GM12878 (cell line): ENCODE results near the gene DSE. TPM values are rescaled to one million over a fixed set of nuclear protein-coding genes. Genes with fewer than 3 reads are reported as not detected.

ENCODE experiments used
- ATAC-seq: fragments of 200-7000 bp; cut with Tn5 transposase; 3 replicates; pipeline ENCODE4 v1.9.1; 2020; ENCODE audit warnings: mild to moderate bottlenecking, moderate library complexity
- BruUV-seq: library from RNA; stranded (reverse); fragments of 400-500 nt; replicated peaks from 2 replicates; lab custom pipeline; 2021; lab: Mats Ljungman, UMichigan
- CTCF ChIA-PET: fragments of 300-600 bp; sonication (Branson Sonifier 250); formaldehyde crosslinking; extraction: SDS; loops from one replicate; lab custom pipeline; 2021; ENCODE audit warnings: inconsistent platforms; lab: Yijun Ruan, JAX
- POLR2A ChIA-PET: fragments of 350-600 bp; formaldehyde crosslinking; extraction: SDS; loops from one replicate; lab custom pipeline; 2021; ENCODE audit warnings: inconsistent platforms; lab: Charles Lee
- RAD21 ChIA-PET: fragments of 300-600 bp; sonication (Branson Sonifier 250); formaldehyde crosslinking; loops from one replicate; lab custom pipeline; 2023; ENCODE audit warnings: antibody characterized with exemption; ENCODE audit not compliant: unreplicated experiment; lab: Charles Lee
- SMC1A ChIA-PET: fragments of 300-600 bp; sonication (Branson Sonifier 250); formaldehyde crosslinking; loops from one replicate; lab custom pipeline; 2023; ENCODE audit not compliant: unreplicated experiment, uncharacterized antibody; lab: Charles Lee
- DNase-seq: peaks from one replicate; pipeline ENCODE4 v3.0.0-alpha.2; 2011; ENCODE audit warnings: low read depth, low spot score
- FAIRE-seq: peaks from 3 replicates; lab custom pipeline; 2011; peaks lifted over from hg19 to GRCh38; lab: Jason Lieb, UNC
- H2AFZ ChIP-seq: 2 replicates; pipeline ENCODE4 v1.6.0; 2011; ENCODE audit warnings: low read depth, low read length, control low read depth; ENCODE audit not compliant: control insufficient read depth
- H3K27ac ChIP-seq: 2 replicates; pipeline ENCODE4 v1.5.1; 2011; ENCODE audit warnings: control low read depth; ENCODE audit not compliant: control insufficient read depth, insufficient read depth
- H3K27me3 ChIP-seq, 2 experiments: replicated peaks in 1 of 2; 2 replicates each; pipeline versions ENCODE4 v1.6.0 to v1.6.1; 2011; ENCODE audit warnings: low read length in 1 of 2; ENCODE audit not compliant: control insufficient read depth in 2 of 2, insufficient read depth in 2 of 2
- H3K36me3 ChIP-seq, 2 experiments: 2 replicates each; pipeline ENCODE4 v1.5.1; 2011; ENCODE audit warnings: low read length in 1 of 2; ENCODE audit not compliant: control insufficient read depth in 2 of 2, insufficient read depth in 2 of 2
- H3K4me1 ChIP-seq: 2 replicates; pipeline ENCODE4 v1.6.1; 2011; ENCODE audit warnings: mild to moderate bottlenecking, low read length, moderate library complexity, mixed read lengths; ENCODE audit not compliant: control insufficient read depth, insufficient read depth
- H3K4me2 ChIP-seq: 2 replicates; pipeline ENCODE4 v1.6.0; 2011; ENCODE audit warnings: control low read depth; ENCODE audit not compliant: control insufficient read depth, insufficient read depth
- H3K4me3 ChIP-seq: fragments of 200-600 bp; sonication (generic); 2 replicates; pipeline ENCODE4 v1.5.1; 2016
- H3K79me2 ChIP-seq: 2 replicates; pipeline ENCODE4 v1.6.0; 2011; ENCODE audit warnings: low read length; ENCODE audit not compliant: control insufficient read depth, insufficient read depth
- H3K9ac ChIP-seq: 2 replicates; pipeline ENCODE4 v1.8.0; 2011; ENCODE audit warnings: low read length, control low read depth, mixed read lengths; ENCODE audit not compliant: control insufficient read depth, insufficient read depth
- H3K9me3 ChIP-seq: replicated peaks from 3 replicates; pipeline ENCODE4 v1.5.1; 2011; ENCODE audit warnings: mild to moderate bottlenecking, low read length; ENCODE audit not compliant: control insufficient read depth, insufficient read depth
- H4K20me1 ChIP-seq: 2 replicates; pipeline ENCODE4 v1.6.0; 2011; ENCODE audit not compliant: control insufficient read depth, insufficient read depth
- ATF7 ChIP-seq: fragments of 450-650 bp; IDR thresholded peaks from 2 replicates; pipeline ENCODE4 v1.6.1; 2016; ENCODE audit warnings: low read depth, mild to moderate bottlenecking
- BCLAF1 ChIP-seq: fragments of 450-650 bp; IDR thresholded peaks from 2 replicates; pipeline ENCODE4 v1.6.1; 2017; ENCODE audit warnings: antibody characterized with exemption, mild to moderate bottlenecking, moderate library complexity
- BRCA1 ChIP-seq: IDR thresholded peaks from 2 replicates; pipeline ENCODE4 v1.6.1; 2011; ENCODE audit warnings: low read depth, low read length, improper control_type of control experiment
- CTCF ChIP-seq, 3 experiments: IDR thresholded peaks in 2 of 3; conservative IDR thresholded peaks in 1 of 3; 2 replicates each; pipeline ENCODE4 v1.5.1; 2011; ENCODE audit warnings: low read depth in 3 of 3, low read length in 3 of 3, mild to moderate bottlenecking in 3 of 3, control low read depth in 2 of 3, moderate library complexity in 2 of 3, inconsistent platforms in 1 of 3, mixed read lengths in 1 of 3; ENCODE audit not compliant: control insufficient read depth in 2 of 3, insufficient read depth in 1 of 3; ENCODE audit errors: extremely low read depth in 1 of 3
- E4F1 ChIP-seq: fragments of 450-650 bp; IDR thresholded peaks from 2 replicates; pipeline ENCODE4 v1.6.1; 2018; ENCODE audit warnings: borderline replicate concordance, mild to moderate bottlenecking; ENCODE audit not compliant: partially characterized antibody
- EED ChIP-seq: sonication (generic); IDR thresholded peaks from 2 replicates; pipeline ENCODE4 v1.6.1; 2016; ENCODE audit warnings: antibody characterized with exemption, low read depth
- EP300 ChIP-seq, 2 experiments: fragments of 150-350 bp in 1 of 2; IDR thresholded peaks; 2 replicates each; pipeline ENCODE4 v1.6.1; 2011 to 2012; ENCODE audit warnings: low read depth in 2 of 2, low read length in 2 of 2, borderline replicate concordance in 1 of 2, improper control_type of control experiment in 1 of 2, inconsistent platforms in 1 of 2; ENCODE audit not compliant: control insufficient read depth in 1 of 2
- IKZF1 ChIP-seq: fragments of 450-650 bp; conservative IDR thresholded peaks from 2 replicates; pipeline ENCODE4 v1.6.1; 2017; ENCODE audit warnings: antibody characterized with exemption, mild to moderate bottlenecking
- PML ChIP-seq: IDR thresholded peaks from 2 replicates; pipeline ENCODE4 v1.6.1; 2012; ENCODE audit warnings: low read length, inconsistent platforms
- RB1 ChIP-seq: fragments of 450-650 bp; formaldehyde crosslinking; IDR thresholded peaks from 2 replicates; pipeline ENCODE4 v1.6.1; 2017; ENCODE audit warnings: mild to moderate bottlenecking, borderline replicate concordance
- RELB ChIP-seq: fragments of 450-650 bp; IDR thresholded peaks from 2 replicates; pipeline ENCODE4 v1.6.1; 2017; ENCODE audit warnings: low read depth, mild to moderate bottlenecking, moderate library complexity
- RUNX3 ChIP-seq: IDR thresholded peaks from 2 replicates; pipeline ENCODE4 v1.6.1; 2012; ENCODE audit warnings: low read length, inconsistent platforms
- SIX5 ChIP-seq: IDR thresholded peaks from 2 replicates; pipeline ENCODE4 v1.6.1; 2011; ENCODE audit warnings: mild to moderate bottlenecking, low read depth, low read length, moderate library complexity; ENCODE audit not compliant: severe bottlenecking
- SUZ12 ChIP-seq: fragments of 200-600 bp; sonication (generic); IDR thresholded peaks from one replicate; pipeline ENCODE4 v1.6.1; 2018; ENCODE audit warnings: antibody characterized with exemption, mild to moderate bottlenecking; ENCODE audit not compliant: unreplicated experiment
- ZBED1 ChIP-seq: IDR thresholded peaks from 2 replicates; pipeline ENCODE4 v1.6.1; 2016; ENCODE audit warnings: borderline replicate concordance
- WGBS: methylation state at CpG from one replicate; pipeline ENCODE4 v1.1.6; 2016; ENCODE audit warnings: low lambda C conversion rate; ENCODE audit not compliant: insufficient replicate concordance, insufficient coverage; ENCODE audit errors: missing lambda C conversion rate; 5-methylcytosine and 5-hydroxymethylcytosine counted together
- in situ Hi-C: fragments of 300-500 bp; cut with MboI; formaldehyde crosslinking; loops from 9 replicates; pipeline ENCODE4 v1.14.3; 2018; ENCODE audit warnings: mixed read lengths
- intact Hi-C: fragments of 100-400 bp; cut with micrococcal nuclease; formaldehyde crosslinking; loops from one replicate; pipeline ENCODE4 v1.14.2; 2022; ENCODE audit not compliant: unreplicated experiment
- polyA plus RNA-seq, 11 experiments: library from polyadenylated mRNA; depleted of rRNA in 4 of 11; unstranded in 6 of 11; stranded (reverse) in 5 of 11; fragments of >200 nt; fragmentation: Nextera tagmentation in 4 of 11; fragmentation: Illumina TruSeq in 1 of 11; extraction: Ambion mirVana in 4 of 11; extraction: Trizol in 1 of 11; gene quantifications; 1 replicate in 1 of 11; 2 replicates in 10 of 11; pipeline versions ENCODE4 v1.2.1 to v1.2.3, GENCODE V29; 2011 to 2016; ENCODE audit warnings: inconsistent platforms in 2 of 11, missing spikeins in 2 of 11, low read depth in 1 of 11
- total RNA-seq, 4 experiments: library from RNA; depleted of rRNA in 3 of 4; stranded (reverse); fragments of >200 nt in 3 of 4; fragmentation: Illumina TruSeq in 1 of 4; extraction: Trizol in 1 of 4; gene quantifications; 2 replicates each; pipeline versions ENCODE4 v1.2.1 to v1.2.3, GENCODE V29; 2013 to 2021

DSE gene
- total and polyA plus RNA-seq, 10 of the 15 experiments (the other 5 are each of a cell fraction or from before 2014, with no cell fraction given): 12.6 to 76.4 (median 43.0) TPM

- H4K20me1 ChIP-seq: no peaks in the 10 kb centered on the region
- no peak for FAIRE-seq
- 19% methylated on average over 1 of the region's 1 CpG for WGBS
- no peak overlapping the region for H3K4me2 ChIP-seq
- RAD21 ChIA-PET: no interaction called here
- BruUV-seq: no TSS peak
- H3K9ac ChIP-seq: no peak overlapping the region
- H3K36me3 ChIP-seq: no peaks in the 10 kb centered on the region
- ATAC-seq: no peak
- no peak overlapping the region for H2AFZ ChIP-seq
- H3K4me1 ChIP-seq: no peaks in the 10 kb centered on the region
- no peaks in the 10 kb centered on the region for H3K79me2 ChIP-seq
- in situ Hi-C loops: no loop called here
- SMC1A ChIA-PET: no interaction called here
- no peaks in the 10 kb centered on the region for H3K9me3 ChIP-seq
- intact Hi-C loops: no loop called here
- no peaks in the 10 kb centered on the region for H3K27me3 ChIP-seq
- H3K4me3 ChIP-seq: no peak overlapping the region
- CTCF ChIA-PET: interaction anchor here (0.8 kb wide), 1 partner anchor 204 kb away, joined by 3 read pairs; no protein-coding TSS in a partner anchor
- POLR2A ChIA-PET: no interaction called here
- DNase-seq: no peak
- H3K27ac ChIP-seq: no peak overlapping the region
- TF ChIP-seq ATF7 (no peak), IKZF1 (no peak), RELB (no peak), BCLAF1 (no peak), RB1 (no peak), BRCA1 (no peak), PML (no peak), E4F1 (no peak), EED (no peak), EP300 (IDR thresholded peaks at IDR 0.05; ENCODE audit: borderline replicate concordance in 1 of 2, control insufficient read depth in 1 of 2, low read depth in 2 of 2, low read length in 2 of 2) (no peak), SUZ12 (no peak), CTCF (IDR thresholded peaks at IDR 0.05 in 2 of 3, conservative IDR thresholded peaks at IDR 0.05 in 1 of 3; ENCODE audit: control insufficient read depth in 2 of 3, extremely low read depth in 1 of 3, insufficient read depth in 1 of 3, low read depth in 3 of 3, low read length in 3 of 3) (no peak), ZBED1 (no peak), RUNX3 (no peak), SIX5 (no peak)
Measured at GRCh38 chr6:116491610-116492330, 121.0 kb downstream of the DSE start.
